ENCODE results near the gene ULK3.

ULK3 gene

DNA sequence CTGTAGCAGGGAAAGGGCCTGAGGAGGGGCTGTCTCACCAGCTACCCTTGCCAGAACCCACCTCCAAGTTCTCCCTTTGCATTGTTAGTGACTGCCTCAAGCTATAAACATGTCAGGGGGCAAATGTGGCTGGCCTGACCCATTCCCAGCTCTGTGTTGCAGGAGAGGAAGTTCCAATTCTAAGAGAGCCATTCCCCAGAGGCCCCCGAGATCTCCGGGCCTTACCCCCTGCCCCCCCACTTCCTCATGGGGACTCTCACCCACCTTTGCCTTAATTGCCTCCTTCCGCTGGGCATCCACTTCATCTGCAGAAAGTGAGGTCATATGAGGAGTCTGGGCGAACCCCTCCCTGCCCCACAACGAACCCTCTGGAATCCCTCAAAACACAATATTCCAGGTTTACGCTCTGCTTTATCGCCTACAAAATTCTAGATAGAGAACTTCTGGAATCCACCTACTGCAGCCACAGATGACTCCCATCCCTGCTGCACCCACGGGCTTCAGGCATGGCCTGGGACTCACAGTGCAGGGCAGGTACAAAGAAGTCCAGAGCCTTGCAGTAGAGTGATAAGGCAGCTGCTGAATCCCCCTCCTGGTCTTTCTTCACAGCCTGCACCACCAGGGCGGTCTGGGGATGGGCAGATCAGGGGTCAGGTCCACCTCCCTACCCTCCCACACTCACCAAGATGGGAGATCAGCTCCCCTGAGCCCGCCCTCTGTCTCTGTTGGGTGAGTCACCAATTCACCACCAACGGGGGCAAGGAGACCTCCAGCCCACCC, 4.0 kb downstream of the ULK3 start:
- Histone ChIP-seq H3K9me3 (replicated peaks; ENCODE audit: insufficient read depth, low read length) (no peaks in the 10 kb centered on the region), H3K4me1 (ENCODE audit: low read length) (peaks cover 7% of the 10 kb centered on the region; the same call in 1 of the 2 replicates), H3K9ac (ENCODE audit: low read length) (no peak overlapping the region), H3F3A (ENCODE audit: insufficient read depth, low read length) (peaks cover 6% of the 10 kb centered on the region), H3K9me2 (replicated peaks; ENCODE audit: insufficient read depth, low read length) (no peaks in the 10 kb centered on the region), H3K27ac (ENCODE audit: low read length) (no peak overlapping the region), H3K27me3 (replicated peaks; ENCODE audit: insufficient read depth, low read length) (no peaks in the 10 kb centered on the region), H3K4me3 (ENCODE audit: low read length) (no peak overlapping the region), H3K79me2 (ENCODE audit: low read length) (peaks cover 25% of the 10 kb centered on the region), H4K20me1 (ENCODE audit: insufficient read depth, low read length) (no peaks in the 10 kb centered on the region), H2AFZ (ENCODE audit: low read length) (no peak overlapping the region), H3K36me3 (replicated peaks; ENCODE audit: insufficient read depth, low read length) (no peaks in the 10 kb centered on the region), H3K4me2 (ENCODE audit: low read depth, low read length) (no peak overlapping the region)
- DNase-seq: no peak
- TF ChIP-seq EZH2phosphoT487 (IDR thresholded peaks at IDR 0.05; ENCODE audit: low read length) (no peak), EZH2 (optimal IDR thresholded peaks at IDR 0.05; ENCODE audit: low read depth, low read length) (no peak)
- TF ChIP-seq, protein P1, sequence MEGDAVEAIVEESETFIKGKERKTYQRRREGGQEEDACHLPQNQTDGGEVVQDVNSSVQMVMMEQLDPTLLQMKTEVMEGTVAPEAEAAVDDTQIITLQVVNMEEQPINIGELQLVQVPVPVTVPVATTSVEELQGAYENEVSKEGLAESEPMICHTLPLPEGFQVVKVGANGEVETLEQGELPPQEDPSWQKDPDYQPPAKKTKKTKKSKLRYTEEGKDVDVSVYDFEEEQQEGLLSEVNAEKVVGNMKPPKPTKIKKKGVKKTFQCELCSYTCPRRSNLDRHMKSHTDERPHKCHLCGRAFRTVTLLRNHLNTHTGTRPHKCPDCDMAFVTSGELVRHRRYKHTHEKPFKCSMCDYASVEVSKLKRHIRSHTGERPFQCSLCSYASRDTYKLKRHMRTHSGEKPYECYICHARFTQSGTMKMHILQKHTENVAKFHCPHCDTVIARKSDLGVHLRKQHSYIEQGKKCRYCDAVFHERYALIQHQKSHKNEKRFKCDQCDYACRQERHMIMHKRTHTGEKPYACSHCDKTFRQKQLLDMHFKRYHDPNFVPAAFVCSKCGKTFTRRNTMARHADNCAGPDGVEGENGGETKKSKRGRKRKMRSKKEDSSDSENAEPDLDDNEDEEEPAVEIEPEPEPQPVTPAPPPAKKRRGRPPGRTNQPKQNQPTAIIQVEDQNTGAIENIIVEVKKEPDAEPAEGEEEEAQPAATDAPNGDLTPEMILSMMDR (IDR thresholded peaks at IDR 0.05; ENCODE audit: low read length): no peak

GRCh38 chr15:74838137-74838516, 4.8 kb downstream of the ULK3 start:
- no peak overlapping the region for H2AFZ ChIP-seq (ENCODE audit: low read length)
- no peaks in the 10 kb centered on the region for H3K36me3 ChIP-seq (replicated peaks; ENCODE audit: insufficient read depth, low read length)
- H3F3A ChIP-seq (ENCODE audit: insufficient read depth, low read length): no peaks in the 10 kb centered on the region
- no peaks in the 10 kb centered on the region for H4K20me1 ChIP-seq (ENCODE audit: insufficient read depth, low read length)
- H3K4me3 ChIP-seq (ENCODE audit: low read length): no peak overlapping the region
- peaks cover 3% of the 10 kb centered on the region; the same call in 1 of the 2 replicates for H3K4me1 ChIP-seq (ENCODE audit: low read length)
- no peak overlapping the region for H3K4me2 ChIP-seq (ENCODE audit: low read depth, low read length)
- H3K9me3 ChIP-seq (replicated peaks; ENCODE audit: insufficient read depth, low read length): no peaks in the 10 kb centered on the region
- no peak for DNase-seq
- no peaks in the 10 kb centered on the region for H3K27me3 ChIP-seq (replicated peaks; ENCODE audit: insufficient read depth, low read length)
- peaks cover 21% of the 10 kb centered on the region for H3K79me2 ChIP-seq (ENCODE audit: low read length)
- no peak overlapping the region for H3K9ac ChIP-seq (ENCODE audit: low read length)
- TF ChIP-seq EZH2 (optimal IDR thresholded peaks at IDR 0.05; ENCODE audit: low read depth, low read length) (no peak), EZH2phosphoT487 (IDR thresholded peaks at IDR 0.05; ENCODE audit: low read length) (no peak)
- TF ChIP-seq, protein P1 (IDR thresholded peaks at IDR 0.05; ENCODE audit: low read length): no peak
- no peak overlapping the region for H3K27ac ChIP-seq (ENCODE audit: low read length)
- no peaks in the 10 kb centered on the region for H3K9me2 ChIP-seq (replicated peaks; ENCODE audit: insufficient read depth, low read length)

DNA sequence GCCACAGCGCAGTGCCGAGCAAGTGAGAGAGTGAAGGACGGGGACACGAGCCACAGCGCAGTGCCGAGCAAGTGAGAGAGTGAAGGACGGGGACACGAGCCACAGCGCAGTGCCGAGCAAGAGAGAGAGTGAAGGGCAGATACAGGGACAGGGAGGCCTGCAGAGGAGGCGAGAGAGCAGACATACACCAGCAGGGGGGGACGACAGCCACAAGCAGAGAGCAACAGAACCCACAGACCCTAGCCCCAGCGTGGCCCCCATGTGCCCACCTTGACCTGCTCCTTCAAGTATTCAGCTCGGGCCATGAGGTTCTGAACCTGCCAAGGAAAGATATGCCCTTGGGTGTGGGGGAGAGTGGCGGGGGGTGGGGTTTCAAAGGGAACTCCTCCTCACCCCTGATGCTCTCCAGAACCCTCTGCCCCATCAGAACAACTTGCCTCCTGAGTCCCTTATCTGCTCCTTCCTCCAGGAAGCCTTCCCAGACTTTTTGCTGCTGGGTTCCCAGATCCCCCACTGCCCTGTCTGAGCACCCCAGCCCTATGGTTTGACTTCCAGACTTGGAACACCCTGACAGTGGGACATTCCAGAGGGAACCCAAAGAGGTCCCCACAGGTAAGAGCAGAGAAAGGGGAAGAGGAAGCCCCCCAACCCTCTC, 5.3 kb downstream of the ULK3 start:
- Histone ChIP-seq H3K79me2 (ENCODE audit: low read length) (peaks cover 19% of the 10 kb centered on the region), H3F3A (ENCODE audit: insufficient read depth, low read length) (no peaks in the 10 kb centered on the region), H3K27me3 (replicated peaks; ENCODE audit: insufficient read depth, low read length) (no peaks in the 10 kb centered on the region), H3K9me3 (replicated peaks; ENCODE audit: insufficient read depth, low read length) (no peaks in the 10 kb centered on the region), H3K4me2 (ENCODE audit: low read depth, low read length) (no peak overlapping the region), H2AFZ (ENCODE audit: low read length) (no peak overlapping the region), H3K4me3 (ENCODE audit: low read length) (no peak overlapping the region), H3K36me3 (replicated peaks; ENCODE audit: insufficient read depth, low read length) (no peaks in the 10 kb centered on the region), H3K4me1 (ENCODE audit: low read length) (peaks cover 3% of the 10 kb centered on the region; the same call in 1 of the 2 replicates), H3K9me2 (replicated peaks; ENCODE audit: insufficient read depth, low read length) (no peaks in the 10 kb centered on the region), H4K20me1 (ENCODE audit: insufficient read depth, low read length) (no peaks in the 10 kb centered on the region), H3K9ac (ENCODE audit: low read length) (no peak overlapping the region), H3K27ac (ENCODE audit: low read length) (no peak overlapping the region)
- no peak for DNase-seq
- TF ChIP-seq EZH2 (optimal IDR thresholded peaks at IDR 0.05; ENCODE audit: low read depth, low read length): no peak
- TF ChIP-seq EZH2phosphoT487 (IDR thresholded peaks at IDR 0.05; ENCODE audit: low read length): no peak
- TF ChIP-seq, protein P1 (IDR thresholded peaks at IDR 0.05; ENCODE audit: low read length): no peak

Data from MM.1S (cell line).